GM18508 (cell line): ENCODE results near the gene KAT6B.
"Not testable (repeated sequence)": the region's sequence is repeated elsewhere in the genome, so short reads cannot be mapped to it uniquely, and the experiment has no call there.

ENCODE experiments used
- ATAC-seq: cut with Tn5 transposase; IDR thresholded peaks from one replicate; pipeline ENCODE4 v1.9.1; 2021; ENCODE audit warnings: moderate number of reproducible peaks; ENCODE audit not compliant: insufficient read depth, unreplicated experiment

The KAT6B gene

GRCh38 chr10:74883428-74883827 is 57.0 kb downstream of the KAT6B start:
- no peak for ATAC-seq

GRCh38 chr10:74887614-74888284 is 61.3 kb downstream of the KAT6B start:
- ATAC-seq, result no peak

- no peak for ATAC-seq
Observed at GRCh38 chr10:74888962-74889661, 62.7 kb downstream of the KAT6B start.

- no peak for ATAC-seq
Observed at GRCh38 chr10:74889662-74889998, 63.2 kb downstream of the KAT6B start.

- no peak for ATAC-seq
Observed at GRCh38 chr10:74890460-74890859, 64.1 kb downstream of the KAT6B start.

GRCh38 chr10:74891053-74891452 is 64.7 kb downstream of the KAT6B start:
- ATAC-seq, result no peak

GRCh38 chr10:74892839-74893238 is 66.4 kb downstream of the KAT6B start:
- ATAC-seq, result no peak

GRCh38 chr10:74893329-74893728 is 66.9 kb downstream of the KAT6B start:
- ATAC-seq, result not testable (repeated sequence)

- ATAC-seq, result no peak
Observed at GRCh38 chr10:74896788-74897527, 70.6 kb downstream of the KAT6B start.

- ATAC-seq, result peak; percentile 37
Observed at GRCh38 chr10:74898201-74898976, 72.0 kb downstream of the KAT6B start.

GRCh38 chr10:74900297-74900696 is 73.9 kb downstream of the KAT6B start:
- no peak for ATAC-seq

GRCh38 chr10:74901301-74901700 is 74.9 kb downstream of the KAT6B start:
- ATAC-seq, result no peak

GRCh38 chr10:74901867-74902450 is 75.6 kb downstream of the KAT6B start:
- no peak for ATAC-seq

- ATAC-seq, result no peak
Observed at GRCh38 chr10:74903491-74903890, 77.1 kb downstream of the KAT6B start.

GRCh38 chr10:74906611-74907198 is 80.3 kb downstream of the KAT6B start:
- no peak for ATAC-seq

GRCh38 chr10:74909670-74910069 is 83.3 kb downstream of the KAT6B start:
- ATAC-seq, result no peak

- no peak for ATAC-seq
Observed at GRCh38 chr10:74910241-74910975, 84.0 kb downstream of the KAT6B start.

GRCh38 chr10:74910976-74911350 is 84.6 kb downstream of the KAT6B start:
- ATAC-seq, result no peak

GRCh38 chr10:74912182-74912581 is 85.8 kb downstream of the KAT6B start:
- ATAC-seq, result no peak
